Measurements from ENCODE around the gene CLDN9. TPM values are rescaled to one million over a fixed set of nuclear protein-coding genes. Genes with fewer than 3 reads are reported as not detected.

Gene CLDN9
- total and polyA plus RNA-seq, 9 of the 15 experiments (the other 6 are each of a cell fraction or from before 2014, with no cell fraction given): 0.12 to 0.44 (median 0.22) TPM; not detected in 4

DNA sequence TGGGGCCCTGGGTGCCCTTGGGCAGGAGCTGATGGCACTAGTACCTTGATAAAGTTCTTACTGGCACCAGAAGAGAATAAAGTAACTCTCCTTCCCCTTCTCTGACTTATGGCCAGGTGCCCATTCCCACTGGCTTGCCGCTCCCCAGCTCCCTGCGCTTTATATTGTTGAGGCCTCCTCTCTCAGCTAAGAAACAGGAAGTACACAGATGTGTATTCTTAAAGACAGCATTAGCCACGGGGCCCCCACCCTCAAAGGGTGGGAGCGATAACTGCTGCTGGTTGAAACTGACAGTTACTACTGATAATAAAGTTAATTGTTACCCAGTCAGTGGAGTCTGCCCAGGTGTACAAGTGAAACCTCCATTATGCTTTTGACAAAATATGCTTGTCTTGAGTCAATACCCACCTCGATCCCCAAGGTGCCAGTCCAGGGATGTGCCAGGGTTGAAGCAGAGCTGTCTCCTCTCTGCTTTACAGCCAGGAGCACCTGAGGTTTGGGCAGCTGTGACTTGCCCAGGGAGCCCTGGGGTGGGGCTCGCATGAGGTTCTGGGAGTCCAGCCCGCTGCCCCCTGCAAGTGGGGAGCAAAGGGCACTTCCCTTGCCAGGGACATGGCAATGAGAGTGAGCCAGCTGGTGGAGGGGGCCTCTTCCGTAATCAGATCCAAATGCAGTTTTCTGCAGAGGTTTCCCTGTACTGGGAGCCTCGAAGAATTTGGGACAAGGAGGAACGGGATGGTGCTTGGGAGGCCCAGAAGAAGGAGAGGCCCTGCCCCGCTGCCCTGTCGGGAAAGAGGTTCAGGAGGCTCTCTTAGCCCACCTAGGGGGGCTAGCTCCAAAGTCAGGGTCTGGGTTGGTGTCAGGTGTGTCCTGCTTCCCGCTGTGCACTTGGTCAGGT, 5.4 kb upstream of the CLDN9 start (continued):
- peak in 1 of 2 experiments; percentile 64; a peak in 1 of 4 replicates for TF ChIP-seq RCOR1 (IDR thresholded peaks at IDR 0.05; ENCODE audit: borderline replicate concordance in 1 of 2, low read depth in 2 of 2, low read length in 2 of 2)
- TF ChIP-seq ZNF644 (tag; IDR thresholded peaks at IDR 0.05; ENCODE audit: low read depth): no peak
- TF ChIP-seq IFI16 (CRISPR knock-in tag; IDR thresholded peaks at IDR 0.05): no peak
- no peak for TF ChIP-seq SRSF7 (optimal IDR thresholded peaks at IDR 0.05; ENCODE audit: low read depth, low read length)
- no peak for TF ChIP-seq BDP1 (IDR thresholded peaks at IDR 0.05; ENCODE audit: insufficient read depth, insufficient read length)
- 0 out of 2 replicates have a peak, but pooled peaks have one; percentile 12 for TF ChIP-seq ZNF583 (CRISPR knock-in tag; IDR thresholded peaks at IDR 0.05)
- peak; percentile 53 for TF ChIP-seq DPF2 (IDR thresholded peaks at IDR 0.05)
- TF ChIP-seq KLF6 (CRISPR knock-in tag; IDR thresholded peaks at IDR 0.05; ENCODE audit: borderline replicate concordance): peak; percentile 7; the same call in 1 of the 2 replicates
- TF ChIP-seq HDAC6 (IDR thresholded peaks at IDR 0.05; ENCODE audit: low read depth, low read length): no peak
- TF ChIP-seq SIN3A (IDR thresholded peaks at IDR 0.05; ENCODE audit: borderline replicate concordance in 2 of 2, control insufficient read depth in 1 of 2, low read depth in 2 of 2, low read length in 2 of 2): 0 out of 4 replicates have a peak, but pooled peaks of 1 of the 2 experiments have one; percentile 42
- TF ChIP-seq ZNF143 (CRISPR knock-in tag; IDR thresholded peaks at IDR 0.05): no peak
- TF ChIP-seq ETS2 (tag; IDR thresholded peaks at IDR 0.05; ENCODE audit: borderline replicate concordance, poor library complexity, severe bottlenecking): no peak
- TF ChIP-seq TAF1 (IDR thresholded peaks at IDR 0.05; ENCODE audit: control insufficient read depth, extremely low read depth, insufficient read depth, low read length, severe bottlenecking): peak; percentile 72
- TF ChIP-seq POLR2G (IDR thresholded peaks at IDR 0.05; ENCODE audit: low read depth, low read length): peak; percentile 35; the same call in 1 of the 2 replicates
- TF ChIP-seq, protein P1, sequence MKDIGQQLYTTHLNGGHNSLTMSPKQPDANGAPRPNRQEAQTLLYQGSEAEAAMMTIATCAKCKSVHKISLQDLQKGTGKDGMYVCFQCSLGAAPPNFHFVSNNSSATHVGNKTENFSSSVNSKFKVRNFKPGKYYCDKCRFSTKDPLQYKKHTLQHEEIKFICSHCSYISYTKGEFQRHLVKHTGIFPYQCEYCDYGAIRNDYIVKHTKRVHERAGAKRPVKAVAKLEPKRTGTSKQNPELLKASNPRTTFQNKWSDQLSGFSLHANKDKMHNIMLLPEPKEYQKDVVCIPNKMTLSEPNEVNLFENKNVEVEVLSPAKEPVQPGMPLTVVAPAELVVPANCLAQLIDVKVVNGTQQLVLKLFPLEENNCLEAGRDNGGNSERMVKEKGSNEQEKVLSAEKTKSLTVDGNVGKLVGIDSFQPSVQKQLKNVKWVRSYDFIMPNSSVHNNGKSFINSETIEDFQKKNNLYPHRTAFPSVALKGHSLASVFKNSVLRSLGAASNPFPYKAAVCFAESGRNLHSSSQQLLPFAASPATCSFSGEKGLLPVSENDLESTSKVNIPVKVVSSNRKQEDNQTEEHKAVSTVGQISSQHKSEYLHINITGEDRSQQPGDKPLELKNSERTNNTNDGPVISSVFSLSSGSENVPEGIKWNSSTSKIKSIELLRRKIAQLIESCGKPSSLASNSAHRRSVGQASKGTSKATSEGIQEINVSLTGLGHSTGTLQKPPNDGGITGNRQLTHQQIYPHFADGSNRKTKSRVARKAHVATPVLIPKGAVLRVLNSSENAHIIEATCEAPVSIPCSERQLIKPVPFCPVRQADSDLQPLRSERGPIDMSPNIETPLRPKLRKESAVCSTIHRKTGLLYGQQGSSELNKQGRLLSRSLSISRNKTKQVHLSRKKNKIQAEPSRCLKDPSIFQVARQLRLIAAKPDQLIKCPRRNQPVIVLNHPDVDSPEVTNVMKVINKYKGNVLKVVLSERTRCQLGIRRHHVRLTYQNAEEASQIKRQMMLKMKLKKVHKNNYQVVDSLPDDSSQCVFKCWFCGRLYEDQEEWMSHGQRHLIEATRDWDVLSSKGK (CRISPR knock-in tag; IDR thresholded peaks at IDR 0.05): no peak
- TF ChIP-seq, protein P2, sequence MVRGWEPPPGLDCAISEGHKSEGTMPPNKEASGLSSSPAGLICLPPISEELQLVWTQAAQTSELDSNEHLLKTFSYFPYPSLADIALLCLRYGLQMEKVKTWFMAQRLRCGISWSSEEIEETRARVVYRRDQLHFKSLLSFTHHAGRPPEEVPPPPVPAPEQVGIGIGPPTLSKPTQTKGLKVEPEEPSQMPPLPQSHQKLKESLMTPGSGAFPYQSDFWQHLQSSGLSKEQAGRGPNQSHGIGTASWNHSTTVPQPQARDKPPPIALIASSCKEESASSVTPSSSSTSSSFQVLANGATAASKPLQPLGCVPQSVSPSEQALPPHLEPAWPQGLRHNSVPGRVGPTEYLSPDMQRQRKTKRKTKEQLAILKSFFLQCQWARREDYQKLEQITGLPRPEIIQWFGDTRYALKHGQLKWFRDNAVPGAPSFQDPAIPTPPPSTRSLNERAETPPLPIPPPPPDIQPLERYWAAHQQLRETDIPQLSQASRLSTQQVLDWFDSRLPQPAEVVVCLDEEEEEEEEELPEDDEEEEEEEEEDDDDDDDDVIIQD (CRISPR knock-in tag; IDR thresholded peaks at IDR 0.05): no peak
- no peak for TF ChIP-seq SMAD4 (CRISPR knock-in tag; conservative IDR thresholded peaks at IDR 0.05)
- no peak for TF ChIP-seq PTTG1 (tag; IDR thresholded peaks at IDR 0.05; ENCODE audit: low read depth)
- no peak for TF ChIP-seq ZNF696 (CRISPR knock-in tag; conservative IDR thresholded peaks at IDR 0.05)
- no peak for TF ChIP-seq MTA2 (IDR thresholded peaks at IDR 0.05; ENCODE audit: low read depth)
- no peak for TF ChIP-seq SIN3B (IDR thresholded peaks at IDR 0.05; ENCODE audit: low read depth)
- TF ChIP-seq ZNF785 (CRISPR knock-in tag; IDR thresholded peaks at IDR 0.05): no peak
- 0 out of 2 replicates have a peak, but pooled peaks have one; percentile 34 for TF ChIP-seq TAF7 (tag; IDR thresholded peaks at IDR 0.05)
- TF ChIP-seq GATAD2A (IDR thresholded peaks at IDR 0.05): peak; percentile 30; the same call in 1 of the 2 replicates
